Measurements from ENCODE around the gene PLCH1. TPM values are rescaled to one million over a fixed set of nuclear protein-coding genes. Genes with fewer than 3 reads are reported as not detected.

PLCH1 gene
- total and polyA plus RNA-seq, 2 experiments from 2014 or later: 8.1 to 25.3 TPM

DNA sequence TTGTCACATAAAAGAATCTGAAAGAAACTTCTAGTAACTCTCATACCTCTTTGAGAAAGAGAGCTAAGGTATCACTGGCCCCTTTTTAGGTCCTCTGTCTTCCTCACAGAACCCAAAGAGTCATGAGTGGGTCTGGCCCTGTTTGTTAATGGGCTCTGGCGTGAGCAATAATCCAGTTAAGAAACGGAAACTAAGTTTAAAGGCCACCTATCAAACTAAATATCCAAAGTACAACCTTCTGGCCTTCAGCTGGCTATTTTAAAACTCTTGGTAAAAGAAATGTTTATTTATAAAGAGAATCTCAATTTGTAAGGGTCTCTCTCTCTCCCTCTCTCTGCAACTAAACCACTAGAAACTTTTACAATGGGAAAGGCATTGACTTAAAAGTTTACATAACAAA is 380.4 kb downstream of the PLCH1 start:
- H3K9me2 ChIP-seq (ENCODE audit: insufficient read depth): no peaks in the 10 kb centered on the region
- H3F3A ChIP-seq (replicated peaks; ENCODE audit: low read depth): no peaks in the 10 kb centered on the region
- peaks cover 21% of the 10 kb centered on the region; the same call in 2 of the 3 replicates for H3K9me3 Mint-ChIP-seq
- H3K27me3 Mint-ChIP-seq (ENCODE audit: insufficient read depth, low read depth, poor library complexity): peaks cover 13% of the 10 kb centered on the region
- H3K27me3 ChIP-seq (ENCODE audit: insufficient read depth): no peaks in the 10 kb centered on the region
- no peak overlapping the region for H2AFZ ChIP-seq
- no peak overlapping the region for H3K27ac Mint-ChIP-seq
- peaks cover 71% of the 10 kb centered on the region for H3K4me1 ChIP-seq (ENCODE audit: insufficient read depth)
- H3K4me1 Mint-ChIP-seq: peaks cover 77% of the 10 kb centered on the region
- peak overlapping the region; percentile 64 for H3K27ac ChIP-seq (ENCODE audit: low read depth)
- peaks cover 31% of the 10 kb centered on the region for H3K36me3 Mint-ChIP-seq (ENCODE audit: low read depth)
- TF ChIP-seq CTCF (conservative IDR thresholded peaks at IDR 0.05; ENCODE audit: low read depth in 2 of 2) (no peak), EZH2phosphoT487 (IDR thresholded peaks at IDR 0.05; ENCODE audit: unreplicated experiment) (no peak), CREB1 (CRISPR knock-in tag; IDR thresholded peaks at IDR 0.05; ENCODE audit: low read depth) (no peak), ZNF462 (CRISPR knock-in tag; IDR thresholded peaks at IDR 0.05) (no peak)
- TF ChIP-seq, protein P1, sequence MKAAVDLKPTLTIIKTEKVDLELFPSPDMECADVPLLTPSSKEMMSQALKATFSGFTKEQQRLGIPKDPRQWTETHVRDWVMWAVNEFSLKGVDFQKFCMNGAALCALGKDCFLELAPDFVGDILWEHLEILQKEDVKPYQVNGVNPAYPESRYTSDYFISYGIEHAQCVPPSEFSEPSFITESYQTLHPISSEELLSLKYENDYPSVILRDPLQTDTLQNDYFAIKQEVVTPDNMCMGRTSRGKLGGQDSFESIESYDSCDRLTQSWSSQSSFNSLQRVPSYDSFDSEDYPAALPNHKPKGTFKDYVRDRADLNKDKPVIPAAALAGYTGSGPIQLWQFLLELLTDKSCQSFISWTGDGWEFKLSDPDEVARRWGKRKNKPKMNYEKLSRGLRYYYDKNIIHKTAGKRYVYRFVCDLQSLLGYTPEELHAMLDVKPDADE (IDR thresholded peaks at IDR 0.05): no peak
- H3K4me2 ChIP-seq: peak overlapping the region; percentile 15
- H4K20me1 ChIP-seq (replicated peaks; ENCODE audit: insufficient read depth): no peaks in the 10 kb centered on the region
- no peaks in the 10 kb centered on the region for H3K36me3 ChIP-seq (ENCODE audit: insufficient read depth)
- H3K4me3 Mint-ChIP-seq: peak overlapping the region; percentile 13; the same call in 1 of the 3 replicates
- no peak for ATAC-seq
- DNase-seq (ENCODE audit: low spot score): no peak
- H3K79me2 ChIP-seq (replicated peaks; ENCODE audit: insufficient read depth): no peaks in the 10 kb centered on the region
- H3K4me3 ChIP-seq: 0 out of 2 replicates have a peak overlapping the region, but pooled peaks have one; percentile 3
